Measurements from ENCODE around the gene R3HDM4.

DNA sequence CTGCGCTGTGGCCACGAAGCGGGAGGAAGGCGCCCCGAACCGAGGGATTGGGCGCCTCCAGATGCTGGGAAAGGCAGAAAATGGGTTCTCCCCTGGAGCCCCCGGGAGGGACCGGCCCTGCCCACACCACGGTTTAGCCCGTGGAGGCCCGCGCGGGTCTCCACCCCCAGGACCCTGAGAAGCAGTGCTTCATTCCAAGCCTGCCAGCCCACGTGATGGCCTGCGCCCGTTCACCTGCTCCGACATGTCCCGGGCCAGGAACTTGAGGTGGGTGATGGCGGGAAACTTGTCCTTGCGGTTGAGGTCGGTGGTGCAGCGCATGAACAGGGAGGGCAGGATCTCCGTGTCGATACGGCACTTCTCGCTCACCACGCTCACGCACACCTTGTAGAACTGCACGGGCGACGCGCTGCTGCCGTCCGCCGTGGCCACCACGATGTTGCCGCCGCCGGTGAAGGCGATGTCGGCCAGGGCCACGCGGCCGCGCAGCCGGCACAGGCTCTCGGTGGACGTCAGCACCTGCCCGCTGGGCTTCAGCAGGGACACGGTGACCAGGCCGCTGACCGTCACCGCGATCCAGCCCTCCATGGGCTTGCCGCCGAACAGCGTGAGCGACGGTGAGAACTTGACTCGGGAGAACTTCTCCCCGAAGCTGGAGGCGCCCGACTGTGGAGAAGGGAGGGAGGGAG, 27.3 kb downstream of the R3HDM4 start:
- TF ChIP-seq, protein P1, sequence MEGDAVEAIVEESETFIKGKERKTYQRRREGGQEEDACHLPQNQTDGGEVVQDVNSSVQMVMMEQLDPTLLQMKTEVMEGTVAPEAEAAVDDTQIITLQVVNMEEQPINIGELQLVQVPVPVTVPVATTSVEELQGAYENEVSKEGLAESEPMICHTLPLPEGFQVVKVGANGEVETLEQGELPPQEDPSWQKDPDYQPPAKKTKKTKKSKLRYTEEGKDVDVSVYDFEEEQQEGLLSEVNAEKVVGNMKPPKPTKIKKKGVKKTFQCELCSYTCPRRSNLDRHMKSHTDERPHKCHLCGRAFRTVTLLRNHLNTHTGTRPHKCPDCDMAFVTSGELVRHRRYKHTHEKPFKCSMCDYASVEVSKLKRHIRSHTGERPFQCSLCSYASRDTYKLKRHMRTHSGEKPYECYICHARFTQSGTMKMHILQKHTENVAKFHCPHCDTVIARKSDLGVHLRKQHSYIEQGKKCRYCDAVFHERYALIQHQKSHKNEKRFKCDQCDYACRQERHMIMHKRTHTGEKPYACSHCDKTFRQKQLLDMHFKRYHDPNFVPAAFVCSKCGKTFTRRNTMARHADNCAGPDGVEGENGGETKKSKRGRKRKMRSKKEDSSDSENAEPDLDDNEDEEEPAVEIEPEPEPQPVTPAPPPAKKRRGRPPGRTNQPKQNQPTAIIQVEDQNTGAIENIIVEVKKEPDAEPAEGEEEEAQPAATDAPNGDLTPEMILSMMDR (conservative IDR thresholded peaks at IDR 0.05; ENCODE audit: low read length), result no peak
- TF ChIP-seq EZH2phosphoT487 (IDR thresholded peaks at IDR 0.05; ENCODE audit: borderline replicate concordance), result no peak

Measured in Loucy (cell line).